HG02885 (cell line): ENCODE data around the gene SAMSN1.

Source experiments
- ATAC-seq: cut with Tn5 transposase; IDR thresholded peaks from one replicate; pipeline ENCODE4 v1.9.1; 2021; ENCODE audit warnings: mild to moderate bottlenecking; ENCODE audit not compliant: unreplicated experiment, poor library complexity

Gene SAMSN1

DNA sequence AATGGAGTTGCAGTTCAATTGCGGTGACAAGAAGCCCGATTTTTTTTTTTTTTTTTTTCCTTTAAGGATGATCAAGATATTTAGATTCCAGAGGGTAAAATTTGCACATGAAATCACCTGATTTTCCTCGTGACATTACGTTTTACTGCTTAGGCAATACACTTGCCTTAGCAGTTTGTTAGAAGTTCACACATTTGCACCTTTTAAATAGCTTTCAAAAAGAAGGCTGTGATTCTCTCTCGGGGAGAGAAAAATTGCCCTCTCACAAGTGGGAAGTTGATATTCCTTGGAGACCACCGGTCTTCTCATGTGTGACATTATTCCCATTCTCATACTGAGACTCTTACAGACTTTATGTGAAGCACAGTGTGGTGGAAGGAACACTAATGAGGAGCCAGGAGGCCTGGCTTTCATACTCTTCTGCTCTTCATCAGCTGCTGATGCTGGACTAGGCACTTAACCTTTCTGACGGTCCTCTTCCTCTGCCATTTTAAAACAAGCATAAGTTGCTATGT is 93.3 kb downstream of the SAMSN1 start:
- ATAC-seq: peak; percentile 18

DNA sequence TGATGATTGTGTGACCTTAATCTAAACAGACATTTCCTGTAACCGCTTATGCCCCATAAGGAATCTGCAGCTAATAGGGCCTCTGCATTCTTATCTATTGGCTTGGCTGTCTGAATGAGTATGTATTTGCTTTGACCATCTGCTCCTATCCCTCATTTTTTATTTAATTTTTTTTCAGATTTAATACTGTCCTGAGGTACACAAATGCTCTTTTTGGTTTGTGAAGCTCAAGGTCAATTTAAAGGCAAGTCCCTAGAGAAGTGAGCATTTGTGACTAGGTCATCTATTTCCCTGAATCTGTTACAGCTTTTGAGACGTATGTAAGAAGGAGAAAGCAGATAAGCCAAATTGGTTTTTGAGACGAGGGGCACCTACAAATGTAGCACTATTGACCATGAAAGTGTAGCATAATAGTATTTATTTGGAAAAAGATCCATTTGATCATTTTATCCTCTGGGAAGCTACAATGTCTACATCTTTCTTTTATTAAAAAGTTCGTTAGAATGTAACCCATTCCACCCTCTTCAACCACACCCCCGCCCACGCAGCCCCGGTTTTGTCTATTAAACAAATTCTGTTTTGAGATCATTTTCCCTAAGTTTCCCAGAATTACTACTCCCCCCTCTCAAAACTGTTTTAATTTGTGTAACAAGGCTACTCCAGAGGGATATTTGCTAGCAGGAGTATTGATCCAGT is 93.9 kb downstream of the SAMSN1 start:
- no peak for ATAC-seq

- ATAC-seq: no peak
These were observed 94.6 kb downstream of the SAMSN1 start for GRCh38 chr21:14451546-14451945.

GRCh38 chr21:14448784-14449183 is 97.3 kb downstream of the SAMSN1 start:
- no peak for ATAC-seq

DNA sequence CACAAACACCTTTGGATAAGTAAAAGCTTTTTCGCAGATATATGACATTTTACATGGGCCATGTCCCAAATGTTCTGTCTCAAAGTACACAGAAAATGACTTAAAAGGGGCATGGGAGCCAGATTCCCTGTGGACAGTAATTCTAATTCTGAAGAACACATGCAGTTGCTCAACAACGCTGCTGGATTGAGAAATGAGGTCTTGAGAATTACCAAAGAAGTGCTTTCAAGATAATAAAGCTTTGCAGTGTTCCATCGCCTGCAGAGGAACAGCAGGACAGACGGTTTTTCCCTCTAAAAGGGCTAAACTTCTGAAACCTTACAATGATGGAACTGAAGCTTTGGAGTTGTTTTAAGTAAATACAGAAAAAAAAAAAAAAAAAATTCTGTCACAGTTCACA is 107.9 kb downstream of the SAMSN1 start:
- no peak for ATAC-seq

GRCh38 chr21:14435423-14435822 is 110.7 kb downstream of the SAMSN1 start:
- ATAC-seq: no peak
